Activated T-cell treated with anti-CD3 and anti-CD28 coated beads for 24 hours (primary cell): ENCODE data around the gene AAK1.

Experiments used
- DNase-seq: peaks from one replicate; pipeline ENCODE4 v3.0.0-alpha.2; 2020; ENCODE audit warnings: low read depth

AAK1 gene

GRCh38 chr2:69491864-69492263 is 151.7 kb downstream of the AAK1 start:
- DNase-seq, result no peak

DNA sequence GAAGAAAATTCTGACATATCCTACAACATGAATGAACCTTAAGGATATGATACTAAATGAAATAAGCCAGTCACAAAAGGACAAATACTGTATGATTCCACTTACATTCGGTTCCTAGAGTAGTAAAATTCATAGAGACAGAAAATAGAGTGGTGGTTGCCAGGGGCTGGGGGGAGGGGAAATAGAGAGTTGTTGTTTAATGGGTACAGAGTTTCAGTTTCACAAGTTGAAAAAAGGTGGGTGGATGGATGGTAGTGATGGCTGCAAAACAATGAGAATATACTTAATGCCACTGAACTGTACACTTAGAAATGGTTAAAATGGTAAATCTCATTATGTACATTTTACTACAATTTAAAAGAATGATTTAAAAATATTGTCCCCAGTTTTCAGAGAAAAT is 153.1 kb downstream of the AAK1 start:
- DNase-seq, result peak; percentile 23

GRCh38 chr2:69489793-69490192 is 153.7 kb downstream of the AAK1 start:
- DNase-seq, result no peak

DNA sequence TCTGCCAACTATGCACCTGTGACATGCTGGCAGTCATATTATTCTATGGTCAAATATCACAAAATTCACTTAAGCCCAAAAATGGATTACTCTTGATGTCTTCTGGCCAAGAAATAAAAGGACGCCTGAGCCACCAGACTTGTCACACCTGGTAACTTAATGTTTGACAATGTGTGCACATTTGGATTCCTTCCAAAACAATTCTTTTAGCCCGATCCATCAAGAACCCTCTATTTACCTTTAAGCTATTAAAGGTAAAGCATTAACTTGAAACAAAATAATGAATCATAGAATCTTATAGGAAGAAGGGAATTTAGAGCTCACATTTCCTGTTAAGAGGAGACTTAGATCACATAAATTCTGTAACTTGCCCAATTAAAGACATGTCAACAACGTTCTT is 159.8 kb downstream of the AAK1 start:
- DNase-seq, result no peak

DNA sequence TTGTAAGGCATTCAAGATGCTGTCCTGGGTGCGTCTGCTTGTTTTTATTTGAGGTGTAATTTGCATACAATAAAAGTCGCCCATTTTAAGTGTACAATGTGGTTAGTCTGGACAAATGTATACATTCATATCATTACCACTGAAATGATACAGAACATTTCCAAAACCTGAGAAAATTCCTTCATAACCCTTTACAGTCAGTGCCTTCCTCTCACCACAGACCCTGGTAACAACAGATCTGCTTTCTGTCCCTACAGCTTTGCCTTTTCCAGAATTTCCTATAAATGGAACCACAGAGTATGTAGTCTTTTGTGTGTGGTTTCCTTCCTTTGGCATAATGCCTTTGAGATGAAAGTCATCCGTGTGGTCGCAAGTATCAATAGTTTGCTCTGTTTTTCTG is 160.5 kb downstream of the AAK1 start:
- no peak for DNase-seq

GRCh38 chr2:69482471-69482870 is 161.1 kb downstream of the AAK1 start:
- DNase-seq, result no peak

- no peak for DNase-seq
Measured at GRCh38 chr2:69481421-69481820, 162.1 kb downstream of the AAK1 start.

GRCh38 chr2:69477627-69478026 is 165.9 kb downstream of the AAK1 start:
- DNase-seq, result no peak

DNA sequence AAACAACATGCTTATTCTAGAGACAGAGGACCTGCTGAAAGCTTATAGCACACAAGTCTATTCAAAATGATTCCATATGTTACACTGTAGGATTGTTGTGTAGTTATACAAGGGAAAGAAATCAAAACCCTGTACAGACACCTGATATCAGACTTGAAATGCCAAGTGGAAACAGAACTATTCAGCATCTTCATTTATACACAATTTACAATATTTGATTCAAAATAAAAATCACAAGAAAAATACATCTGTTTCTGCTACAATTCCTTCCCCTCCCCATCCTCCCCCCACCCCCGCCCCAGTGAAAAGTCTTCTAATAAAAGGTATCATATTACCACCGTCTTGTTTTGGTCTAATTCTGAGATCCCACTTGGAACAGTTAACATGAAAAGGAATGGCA is 168.9 kb downstream of the AAK1 start:
- DNase-seq, result no peak

GRCh38 chr2:69471793-69472192 is 171.7 kb downstream of the AAK1 start:
- no peak for DNase-seq

GRCh38 chr2:69470911-69471310 is 172.6 kb downstream of the AAK1 start:
- no peak for DNase-seq

GRCh38 chr2:69469784-69470183 is 173.8 kb downstream of the AAK1 start:
- no peak for DNase-seq

DNA sequence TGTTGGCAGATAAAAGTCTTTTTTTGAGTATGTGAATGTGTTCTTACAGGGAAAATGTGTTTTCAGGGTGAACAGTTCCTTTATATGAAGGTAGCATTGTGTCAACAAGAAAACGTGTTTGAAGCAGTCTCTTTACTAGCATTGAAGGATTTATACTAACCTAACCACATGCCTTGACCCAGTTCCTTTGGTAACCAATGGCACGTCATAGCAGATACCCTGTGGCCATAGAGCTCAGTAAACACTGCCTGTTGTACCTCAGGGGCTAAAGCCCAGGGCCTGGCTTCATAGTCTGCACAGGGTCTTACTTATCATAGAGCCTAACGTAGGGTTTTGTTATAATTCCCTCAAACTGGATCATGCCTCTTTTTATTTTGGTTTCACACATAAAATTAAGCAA is 174.2 kb downstream of the AAK1 start:
- DNase-seq, result no peak

DNA sequence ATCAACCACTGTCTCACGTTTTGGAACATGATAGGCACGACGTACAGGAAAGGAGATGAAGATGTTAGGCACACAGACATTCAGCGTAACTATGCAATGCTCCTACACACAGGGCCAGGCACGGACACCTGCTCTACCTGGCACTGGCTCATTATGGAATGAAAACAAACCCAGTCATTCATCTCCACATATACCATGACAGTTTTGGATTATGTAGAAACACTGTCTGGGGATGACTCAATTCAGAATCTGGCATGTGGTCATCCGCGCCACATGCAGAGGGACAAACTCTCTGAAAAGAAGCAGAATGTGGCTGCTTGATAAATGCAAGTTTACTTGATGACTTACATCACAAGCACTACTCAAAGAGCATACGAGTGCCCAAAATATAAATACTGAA is 176.8 kb downstream of the AAK1 start:
- DNase-seq, result no peak

DNA sequence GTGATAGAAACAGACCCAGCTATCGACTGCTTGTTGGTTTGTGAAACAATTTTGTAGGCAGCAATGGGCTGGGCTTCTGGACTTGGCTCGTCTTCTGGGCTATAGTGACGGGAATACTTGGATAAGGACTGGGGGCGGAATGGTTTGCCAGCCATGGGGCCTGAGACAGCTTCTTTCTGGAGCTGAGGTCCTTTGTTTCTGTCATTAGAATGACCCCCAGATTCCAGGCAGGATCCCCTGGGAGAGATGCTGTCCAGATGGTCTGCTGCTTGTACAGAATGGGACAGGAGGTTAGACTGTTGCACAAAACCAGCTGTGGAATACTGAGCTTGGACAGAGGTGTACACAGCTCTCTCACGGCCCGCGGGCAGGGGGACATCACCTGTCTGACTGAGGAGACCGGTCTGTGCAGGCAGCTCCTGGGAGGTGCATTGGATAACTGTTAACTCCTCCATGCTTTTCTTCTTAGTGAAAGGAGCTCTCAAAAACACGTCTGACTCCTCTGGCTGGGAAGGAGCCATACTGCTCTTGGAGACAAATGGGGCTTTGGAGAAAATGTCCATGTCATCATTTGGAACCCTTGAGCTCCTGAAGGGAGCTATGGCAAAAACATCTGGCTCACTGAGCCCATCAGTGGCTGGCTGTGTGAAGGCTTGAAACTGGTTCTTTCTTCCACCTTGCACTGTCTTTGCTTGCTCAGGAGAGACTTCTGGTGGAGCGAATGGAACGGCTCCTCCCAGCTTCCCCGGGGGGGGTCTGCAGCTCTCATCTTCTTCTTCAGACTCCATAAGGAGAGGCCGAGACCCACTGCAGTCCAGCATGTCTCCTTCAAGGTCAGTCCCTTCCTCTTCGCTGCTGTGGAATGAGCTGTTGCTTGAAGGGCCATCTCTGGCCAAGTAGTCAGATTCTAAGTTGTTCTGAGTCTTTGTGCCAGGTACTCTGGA is 177.8 kb downstream of the AAK1 start:
- DNase-seq, result no peak

DNA sequence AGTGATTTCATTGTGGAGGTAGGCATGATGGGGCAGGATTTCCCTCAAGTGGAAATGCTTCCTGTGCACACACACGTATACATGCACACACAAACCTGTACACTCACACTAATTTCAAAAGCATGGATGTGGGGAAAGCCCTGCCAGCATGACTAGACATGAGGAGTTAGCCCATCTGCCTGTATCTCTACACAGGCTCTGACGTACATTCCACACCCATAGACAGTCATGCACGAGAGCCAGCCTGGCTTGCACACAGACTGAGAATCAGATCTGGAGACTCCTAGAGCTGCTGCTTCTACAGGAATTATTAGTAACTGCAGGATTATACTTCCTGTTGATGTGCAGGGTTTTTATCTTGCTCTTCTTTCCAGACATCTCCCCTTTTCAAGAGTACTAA is 179.0 kb downstream of the AAK1 start:
- DNase-seq, result no peak

DNA sequence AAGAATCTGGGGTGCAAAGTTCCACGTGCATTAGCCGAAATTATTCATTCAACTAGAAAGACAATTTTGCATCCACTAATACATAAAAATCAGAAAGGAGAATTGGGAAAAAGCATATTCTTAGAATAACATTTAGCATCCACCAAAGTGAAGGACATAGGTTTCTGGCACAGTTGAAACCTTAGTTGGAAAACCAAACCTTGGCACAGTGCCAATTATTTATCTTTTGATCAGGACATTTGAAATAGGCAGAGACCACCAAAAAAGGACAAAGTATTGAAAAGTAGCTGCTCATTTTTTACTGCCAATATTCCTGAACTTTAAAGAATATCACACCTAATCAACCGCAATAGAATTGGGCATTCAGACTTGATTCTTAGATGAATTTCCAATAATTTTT is 180.8 kb downstream of the AAK1 start:
- no peak for DNase-seq

- DNase-seq, result no peak
Measured at GRCh38 chr2:69461404-69461803, 182.1 kb downstream of the AAK1 start.

GRCh38 chr2:69459936-69460335 is 183.6 kb downstream of the AAK1 start:
- DNase-seq, result no peak

GRCh38 chr2:69456950-69457445 is 186.5 kb downstream of the AAK1 start:
- DNase-seq, result no peak

GRCh38 chr2:69456154-69456553 is 187.4 kb downstream of the AAK1 start:
- no peak for DNase-seq

DNA sequence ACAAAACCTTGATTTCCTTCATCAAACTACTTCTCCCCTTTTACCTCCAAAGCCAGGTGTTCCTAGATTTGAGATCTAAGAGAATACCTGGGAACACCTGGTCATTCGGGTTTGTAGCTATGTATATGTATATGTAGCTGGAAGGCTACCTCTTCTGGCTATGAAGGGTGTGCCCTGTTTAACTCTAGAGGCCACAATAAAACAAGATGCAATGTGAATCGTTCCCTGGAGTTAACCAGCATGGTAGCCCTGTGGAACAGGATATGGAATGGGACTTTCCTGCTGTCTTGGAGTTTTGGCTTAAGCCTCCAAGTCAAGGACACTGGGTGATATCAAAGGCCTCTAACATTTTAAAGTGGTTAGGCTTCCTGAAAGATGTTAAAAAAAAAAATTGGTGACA is 188.6 kb downstream of the AAK1 start:
- DNase-seq, result no peak

GRCh38 chr2:69453475-69454129 is 189.9 kb downstream of the AAK1 start:
- DNase-seq, result no peak
